Measurements from ENCODE around the gene GNB4.

DNA sequence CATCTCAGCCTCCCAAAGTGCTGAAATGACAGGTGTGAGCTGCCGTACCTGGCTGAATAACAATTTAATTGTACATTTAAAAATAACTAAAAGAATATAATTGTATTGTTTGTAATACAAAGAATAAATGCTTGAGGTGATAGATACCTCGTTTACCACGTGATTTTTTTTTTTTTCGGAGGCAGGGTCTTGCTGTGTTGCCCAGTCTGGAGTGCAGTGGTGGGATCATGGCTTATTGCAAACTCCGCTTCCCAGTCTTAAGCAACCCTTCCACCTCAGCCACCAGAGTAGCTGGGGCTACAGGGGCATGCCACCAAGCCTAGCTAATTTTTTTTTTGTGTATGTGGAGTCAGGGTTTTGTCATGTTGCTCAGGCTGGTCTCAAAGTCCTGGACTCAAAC, 87.9 kb downstream of the GNB4 start:
- TF ChIP-seq, protein P1, sequence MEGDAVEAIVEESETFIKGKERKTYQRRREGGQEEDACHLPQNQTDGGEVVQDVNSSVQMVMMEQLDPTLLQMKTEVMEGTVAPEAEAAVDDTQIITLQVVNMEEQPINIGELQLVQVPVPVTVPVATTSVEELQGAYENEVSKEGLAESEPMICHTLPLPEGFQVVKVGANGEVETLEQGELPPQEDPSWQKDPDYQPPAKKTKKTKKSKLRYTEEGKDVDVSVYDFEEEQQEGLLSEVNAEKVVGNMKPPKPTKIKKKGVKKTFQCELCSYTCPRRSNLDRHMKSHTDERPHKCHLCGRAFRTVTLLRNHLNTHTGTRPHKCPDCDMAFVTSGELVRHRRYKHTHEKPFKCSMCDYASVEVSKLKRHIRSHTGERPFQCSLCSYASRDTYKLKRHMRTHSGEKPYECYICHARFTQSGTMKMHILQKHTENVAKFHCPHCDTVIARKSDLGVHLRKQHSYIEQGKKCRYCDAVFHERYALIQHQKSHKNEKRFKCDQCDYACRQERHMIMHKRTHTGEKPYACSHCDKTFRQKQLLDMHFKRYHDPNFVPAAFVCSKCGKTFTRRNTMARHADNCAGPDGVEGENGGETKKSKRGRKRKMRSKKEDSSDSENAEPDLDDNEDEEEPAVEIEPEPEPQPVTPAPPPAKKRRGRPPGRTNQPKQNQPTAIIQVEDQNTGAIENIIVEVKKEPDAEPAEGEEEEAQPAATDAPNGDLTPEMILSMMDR (IDR thresholded peaks at IDR 0.05): no peak
- no peak for TF ChIP-seq POLR2A (IDR thresholded peaks at IDR 0.05)

Data from vagina (tissue), 2 donors.